Ascending aorta (tissue), 2 donors: ENCODE results near the gene TMEM106A. TPM values are rescaled to one million over a fixed set of nuclear protein-coding genes. Genes with fewer than 3 reads are reported as not detected.
"Not testable (repeated sequence)": the region's sequence is repeated elsewhere in the genome, so short reads cannot be mapped to it uniquely, and the experiment has no call there.

Experiments used
- DNase-seq, 2 donors: peaks; one replicate each; pipeline ENCODE4 v3.0.0-alpha.2; 2019; ENCODE audit warnings: low spot score in 2 of 2
- H3K27ac ChIP-seq, 2 donors: fragments of 200-600 bp; sonication (generic); one replicate each; pipeline ENCODE4 v1.5.1; 2016 to 2017; ENCODE audit warnings: mild to moderate bottlenecking in 1 of 2
- H3K27me3 ChIP-seq: fragments of 200-600 bp; sonication (generic); one replicate; pipeline ENCODE4 v1.5.1; 2017
- H3K36me3 ChIP-seq, 2 donors: fragments of 200-600 bp; sonication (generic); one replicate each; pipeline ENCODE4 v1.5.1; 2016
- H3K4me1 ChIP-seq, 2 donors: fragments of 200-600 bp; sonication (generic); one replicate each; pipeline ENCODE4 v1.5.1; 2016 to 2017; ENCODE audit warnings: mild to moderate bottlenecking in 1 of 2
- H3K4me3 ChIP-seq, 2 donors: fragments of 200-600 bp; sonication (generic); one replicate each; pipeline ENCODE4 v1.5.1; 2016 to 2017; ENCODE audit warnings: mild to moderate bottlenecking in 1 of 2
- H3K9me3 ChIP-seq, 2 donors: fragments of 200-600 bp; sonication (generic); one replicate each; pipeline ENCODE4 v1.5.1; 2016
- intact Hi-C: fragments of 100-400 bp; cut with DNase I; formaldehyde crosslinking; loops from one replicate; pipeline ENCODE4 v1.15.1; 2023
- total RNA-seq: library from RNA; depleted of rRNA; stranded (reverse); fragments of >200 nt; gene quantifications from one replicate; pipeline ENCODE4 v1.1.0, GENCODE V29; 2016
- TF ChIP-seq, protein P1 (sequence below), 3 experiments: fragments of 200-600 bp in 2 of 3; fragments of 450-650 bp in 1 of 3; sonication (generic) in 2 of 3; IDR thresholded peaks; one replicate each; pipeline ENCODE4 v1.5.1; 2016 to 2019; ENCODE audit warnings: antibody characterized with exemption in 3 of 3, mild to moderate bottlenecking in 1 of 3, moderate library complexity in 1 of 3

The TMEM106A gene
- total RNA-seq, 1 donor from 2014 or later = 18.5 TPM

DNA sequence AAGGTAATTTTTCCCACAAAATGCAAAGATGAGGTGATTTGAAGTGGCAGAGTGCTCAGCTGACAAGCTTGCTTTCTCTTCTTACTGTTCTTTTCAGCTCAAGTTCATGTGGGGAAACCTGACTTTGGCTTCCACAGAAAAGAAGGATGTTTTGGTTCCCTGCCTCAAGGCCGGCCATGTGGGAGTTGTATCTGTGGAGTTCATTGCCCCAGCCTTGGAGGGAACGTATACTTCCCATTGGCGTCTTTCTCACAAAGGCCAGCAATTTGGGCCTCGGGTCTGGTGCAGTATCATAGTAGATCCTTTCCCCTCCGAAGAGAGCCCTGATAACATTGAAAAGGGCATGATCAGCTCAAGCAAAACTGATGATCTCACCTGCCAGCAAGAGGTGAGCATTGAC is 18.4 kb upstream of the TMEM106A start:
- Histone ChIP-seq H3K27ac (no peak overlapping the region), H3K36me3 (peaks cover 92 to 100% of the 10 kb centered on the region in 2 donors), H3K9me3 (no peaks in the 10 kb centered on the region), H3K27me3 (no peaks in the 10 kb centered on the region), H3K4me3 (no peak overlapping the region), H3K4me1 (no peaks in the 10 kb centered on the region)
- TF ChIP-seq, protein P1, sequence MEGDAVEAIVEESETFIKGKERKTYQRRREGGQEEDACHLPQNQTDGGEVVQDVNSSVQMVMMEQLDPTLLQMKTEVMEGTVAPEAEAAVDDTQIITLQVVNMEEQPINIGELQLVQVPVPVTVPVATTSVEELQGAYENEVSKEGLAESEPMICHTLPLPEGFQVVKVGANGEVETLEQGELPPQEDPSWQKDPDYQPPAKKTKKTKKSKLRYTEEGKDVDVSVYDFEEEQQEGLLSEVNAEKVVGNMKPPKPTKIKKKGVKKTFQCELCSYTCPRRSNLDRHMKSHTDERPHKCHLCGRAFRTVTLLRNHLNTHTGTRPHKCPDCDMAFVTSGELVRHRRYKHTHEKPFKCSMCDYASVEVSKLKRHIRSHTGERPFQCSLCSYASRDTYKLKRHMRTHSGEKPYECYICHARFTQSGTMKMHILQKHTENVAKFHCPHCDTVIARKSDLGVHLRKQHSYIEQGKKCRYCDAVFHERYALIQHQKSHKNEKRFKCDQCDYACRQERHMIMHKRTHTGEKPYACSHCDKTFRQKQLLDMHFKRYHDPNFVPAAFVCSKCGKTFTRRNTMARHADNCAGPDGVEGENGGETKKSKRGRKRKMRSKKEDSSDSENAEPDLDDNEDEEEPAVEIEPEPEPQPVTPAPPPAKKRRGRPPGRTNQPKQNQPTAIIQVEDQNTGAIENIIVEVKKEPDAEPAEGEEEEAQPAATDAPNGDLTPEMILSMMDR (IDR thresholded peaks at IDR 0.05) = no peak
- intact Hi-C loops = no loop called here
- DNase-seq = no peak

DNA sequence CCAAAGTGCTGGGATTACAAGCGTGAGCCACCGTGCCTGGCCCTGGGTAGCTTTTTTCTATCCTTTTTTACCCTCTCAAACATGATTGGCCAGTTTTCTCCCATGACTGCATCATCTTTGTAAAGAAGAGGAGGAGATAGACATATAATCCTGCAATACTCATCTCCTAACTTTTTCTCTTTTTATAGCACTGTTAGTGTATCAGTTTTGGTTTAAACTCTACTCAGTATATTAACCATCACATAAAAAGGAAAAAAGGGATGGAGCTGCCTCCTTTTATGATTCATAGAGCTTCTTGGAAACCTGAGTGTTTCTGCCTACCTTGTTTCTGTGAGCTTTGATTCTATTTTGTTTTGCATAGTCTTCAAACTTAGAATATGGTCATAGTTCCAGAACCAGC is 12.0 kb upstream of the TMEM106A start:
- no peak for DNase-seq
- TF ChIP-seq, protein P1 (IDR thresholded peaks at IDR 0.05) = no peak
- Histone ChIP-seq H3K4me3 (no peak overlapping the region), H3K4me1 (no peaks in the 10 kb centered on the region), H3K27ac (no peak overlapping the region), H3K9me3 (no peaks in the 10 kb centered on the region), H3K27me3 (no peaks in the 10 kb centered on the region), H3K36me3 (peaks cover 94 to 100% of the 10 kb centered on the region in 2 donors)
- intact Hi-C loops = no loop called here

DNA sequence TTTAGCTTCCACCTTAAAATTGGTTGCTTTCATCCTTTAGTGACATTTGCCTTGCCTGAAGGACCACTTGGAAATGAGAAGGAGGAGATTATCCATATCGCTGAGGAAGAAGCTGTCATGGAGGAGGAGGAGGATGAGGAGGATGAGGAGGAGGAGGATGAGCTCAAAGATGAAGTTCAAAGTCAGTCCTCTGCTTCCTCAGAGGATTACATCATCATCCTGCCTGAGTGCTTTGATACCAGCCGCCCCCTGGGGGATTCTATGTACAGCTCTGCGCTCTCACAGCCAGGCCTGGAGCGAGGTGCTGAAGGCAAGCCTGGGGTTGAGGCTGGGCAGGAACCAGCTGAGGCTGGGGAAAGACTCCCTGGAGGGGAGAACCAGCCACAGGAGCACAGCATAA is 11.5 kb upstream of the TMEM106A start:
- no peaks in the 10 kb centered on the region for H3K9me3 ChIP-seq
- H3K36me3 ChIP-seq = peaks cover 93 to 100% of the 10 kb centered on the region in 2 donors

DNA sequence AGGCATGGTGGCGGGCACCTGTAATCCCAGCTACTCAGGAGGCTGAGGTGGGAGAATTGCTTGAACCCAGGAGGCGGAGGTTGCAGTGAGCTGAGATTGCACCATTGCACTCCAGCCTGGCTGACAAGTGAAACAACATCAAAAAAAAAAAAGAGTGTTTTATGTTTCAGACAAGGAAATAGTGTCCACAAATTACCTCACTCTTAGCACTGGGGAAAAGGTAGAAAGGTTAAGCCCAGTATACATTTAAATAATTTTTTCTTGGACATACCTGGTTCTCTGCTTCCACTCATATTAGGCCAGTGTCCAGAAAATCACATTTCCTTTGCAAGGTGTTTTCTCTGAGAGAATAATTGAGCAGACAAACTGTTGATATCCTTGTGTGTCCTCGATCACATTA is 8.7 kb upstream of the TMEM106A start:
- H3K36me3 ChIP-seq = peaks cover 81 to 97% of the 10 kb centered on the region in 2 donors
- H3K9me3 ChIP-seq, H3K27ac ChIP-seq, H3K4me1 ChIP-seq, H3K4me3 ChIP-seq, intact Hi-C loops, DNase-seq, H3K27me3 ChIP-seq: not testable (repeated sequence)

More for the DNA sequence above, 11.5 kb upstream of the TMEM106A start:
- Histone ChIP-seq H3K4me3 (no peak overlapping the region), H3K27ac (no peak overlapping the region), H3K27me3 (no peaks in the 10 kb centered on the region), H3K4me1 (no peaks in the 10 kb centered on the region)
- TF ChIP-seq, protein P1 (IDR thresholded peaks at IDR 0.05) = no peak
- no peak for DNase-seq
- intact Hi-C loops = no loop called here

DNA sequence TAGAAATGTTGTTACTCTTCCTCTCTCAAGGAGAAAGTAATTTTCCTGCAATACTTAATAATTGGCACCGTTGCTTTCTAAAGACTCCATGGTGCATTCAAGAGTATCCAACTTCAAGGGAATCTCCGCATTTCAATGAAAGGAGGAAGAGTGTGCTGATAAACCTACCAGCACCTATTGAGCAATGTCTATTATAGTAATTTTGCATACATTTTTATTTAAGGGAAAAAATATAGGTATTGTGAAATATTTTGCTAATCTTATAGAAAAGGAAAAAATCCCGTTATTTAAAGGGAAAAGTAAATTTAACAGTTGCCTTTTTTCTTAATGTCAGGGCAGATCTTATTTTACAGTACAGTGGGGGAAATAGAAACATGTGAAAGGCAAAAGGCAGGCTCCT is 1.1 kb upstream of the TMEM106A start:
- DNase-seq = no peak
- TF ChIP-seq, protein P1 (IDR thresholded peaks at IDR 0.05) = no peak
- Histone ChIP-seq H3K27ac (peak overlapping the region; percentile 80 to 83), H3K36me3 (peaks cover 18 to 40% of the 10 kb centered on the region in 2 donors), H3K4me3 (no peak overlapping the region), H3K9me3 (no peaks in the 10 kb centered on the region), H3K27me3 (no peaks in the 10 kb centered on the region), H3K4me1 (peaks cover 0 to 12% of the 10 kb centered on the region in 2 donors)
- intact Hi-C loops = loop anchor here (2.0 to 5.0 kb wide), 2 partner anchors 186 to 272 kb away; partner anchors contain the start of genes DHX8 and RND2

DNA sequence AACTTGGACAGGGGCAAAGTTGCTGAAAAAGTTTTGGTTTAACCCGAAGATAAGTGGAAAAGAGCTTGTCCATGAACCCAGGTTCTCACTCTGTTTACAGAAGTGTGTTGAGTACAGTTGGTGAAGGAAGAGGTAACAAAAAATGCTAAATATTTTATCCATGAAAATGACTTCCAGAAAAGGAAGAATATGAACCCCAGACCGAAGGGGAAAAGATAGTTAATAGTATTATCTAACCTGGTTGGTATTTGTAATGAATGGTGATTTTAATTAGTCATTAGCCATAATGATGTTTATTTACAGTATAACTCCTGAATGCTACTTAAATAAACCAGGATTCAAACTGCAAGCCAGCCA is 574 bp upstream of the TMEM106A start:
- H3K4me1 ChIP-seq = peaks cover 0 to 12% of the 10 kb centered on the region in 2 donors
- peaks cover 18 to 38% of the 10 kb centered on the region in 2 donors for H3K36me3 ChIP-seq
- intact Hi-C loops = loop anchor here (2.0 to 5.0 kb wide), 2 partner anchors 186 to 271 kb away; partner anchors contain the start of genes DHX8 and RND2
- no peaks in the 10 kb centered on the region for H3K27me3 ChIP-seq
- H3K4me3 ChIP-seq = peak overlapping the region; percentile 74 to 76
- TF ChIP-seq, protein P1 (IDR thresholded peaks at IDR 0.05) = no peak
- no peak for DNase-seq
- no peaks in the 10 kb centered on the region for H3K9me3 ChIP-seq
- H3K27ac ChIP-seq = peak overlapping the region; percentile 80 to 83
